Lower lobe of right lung (tissue), 2 donors: ENCODE measurements around the gene POLE. TPM values are rescaled to one million over a fixed set of nuclear protein-coding genes. Genes with fewer than 3 reads are reported as not detected.
"Not testable (repeated sequence)": the region's sequence is repeated elsewhere in the genome, so short reads cannot be mapped to it uniquely, and the experiment has no call there.

Source experiments
- ATAC-seq, 2 donors: fragments of 200-7000 bp; cut with Tn5 transposase; one replicate each; pipeline ENCODE4 v1.9.1; 2020 to 2022; ENCODE audit warnings: mild to moderate bottlenecking in 2 of 2, moderate library complexity in 2 of 2
- DNase-seq: peaks from one replicate; pipeline ENCODE4 v3.0.0-alpha.2; 2020
- H3K27ac ChIP-seq: fragments of 200-600 bp; one replicate; pipeline ENCODE4 v1.8.0; 2022
- H3K27me3 ChIP-seq: fragments of 200-600 bp; one replicate; pipeline ENCODE4 v1.8.0; 2022; ENCODE audit warnings: low read depth
- H3K36me3 ChIP-seq: fragments of 200-600 bp; one replicate; pipeline ENCODE4 v1.8.0; 2022; ENCODE audit warnings: mild to moderate bottlenecking
- H3K4me1 ChIP-seq: fragments of 200-600 bp; one replicate; pipeline ENCODE4 v1.8.0; 2022
- H3K4me3 ChIP-seq: fragments of 200-600 bp; one replicate; pipeline ENCODE4 v1.8.0; 2022; ENCODE audit warnings: mild to moderate bottlenecking
- H3K9me3 ChIP-seq: fragments of 200-600 bp; one replicate; pipeline ENCODE4 v1.8.0; 2022
- CTCF ChIP-seq: fragments of 200-600 bp; IDR thresholded peaks from one replicate; pipeline ENCODE4 v1.8.0; 2022; ENCODE audit warnings: antibody characterized with exemption, mild to moderate bottlenecking
- intact Hi-C: fragments of 100-400 bp; cut with DNase I; formaldehyde crosslinking; loops from one replicate; pipeline ENCODE4 v1.11.0; 2022
- total RNA-seq: library from RNA; stranded (reverse); fragmentation: NEBNext Ultra II Directional; extraction: Animal tissue kit (Norgen Biotek cat#: 25700); gene quantifications from one replicate; pipeline ENCODE4 v1.2.1, GENCODE V29; 2021
- donor health status: DM: no; HTN: yes; CAD: no; lungs with severe emphysema.

The POLE gene
- total RNA-seq, 1 donor from 2014 or later, result 28.0 TPM

DNA sequence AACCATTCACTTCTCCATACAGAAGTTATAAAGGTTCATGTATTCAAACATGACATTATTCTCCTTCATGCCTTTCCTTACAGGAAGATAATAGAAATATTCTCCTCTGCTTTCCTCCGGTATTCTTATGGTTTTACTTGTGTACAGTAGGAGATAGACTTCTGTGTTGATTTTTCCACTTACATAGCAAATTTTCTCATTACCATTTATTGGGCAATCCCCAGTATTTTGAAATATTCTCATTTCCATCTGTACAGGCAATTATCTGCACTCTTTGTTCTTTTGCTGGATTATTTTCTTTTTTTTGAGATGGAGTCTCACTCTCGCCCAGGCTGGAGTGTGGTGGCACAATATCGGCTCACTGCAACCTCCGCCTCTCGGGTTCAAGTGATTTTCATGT is 11.2 kb upstream of the POLE start:
- TF ChIP-seq CTCF, result no peak
- H3K4me3 ChIP-seq, result no peak overlapping the region
- peaks cover 28% of the 10 kb centered on the region for H3K36me3 ChIP-seq
- no peaks in the 10 kb centered on the region for H3K9me3 ChIP-seq
- H3K4me1 ChIP-seq, result no peaks in the 10 kb centered on the region
- ATAC-seq (no peak), DNase-seq (no peak)
- intact Hi-C loops, result no loop called here
- H3K27me3 ChIP-seq, result no peaks in the 10 kb centered on the region
- no peak overlapping the region for H3K27ac ChIP-seq

DNA sequence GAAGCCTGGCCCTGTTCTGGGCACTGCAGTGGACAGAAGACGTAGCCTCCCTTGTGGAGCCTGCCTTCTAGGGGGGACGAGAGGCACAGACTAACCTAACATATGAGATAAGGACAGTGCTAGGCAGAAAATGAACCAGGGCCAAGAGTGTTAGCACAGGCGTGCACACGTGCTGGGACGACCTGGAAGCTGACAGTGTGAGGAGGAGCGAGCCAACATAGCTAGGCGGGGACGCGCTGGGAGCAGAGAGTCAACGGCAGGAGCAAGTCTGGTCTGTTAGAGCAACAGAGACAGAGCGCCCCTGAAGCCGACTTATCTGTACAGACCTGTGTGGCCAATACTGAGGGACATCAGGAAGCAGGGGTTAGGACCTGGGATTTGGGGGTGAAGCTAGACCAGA is 8.3 kb upstream of the POLE start:
- intact Hi-C loops, result no loop called here
- DNase-seq, result no peak
- no peak for ATAC-seq
- Histone ChIP-seq H3K4me1 (no peaks in the 10 kb centered on the region), H3K9me3 (no peaks in the 10 kb centered on the region), H3K4me3 (no peak overlapping the region), H3K27ac (no peak overlapping the region), H3K36me3 (peaks cover 25% of the 10 kb centered on the region), H3K27me3 (no peaks in the 10 kb centered on the region)
- no peak for TF ChIP-seq CTCF

DNA sequence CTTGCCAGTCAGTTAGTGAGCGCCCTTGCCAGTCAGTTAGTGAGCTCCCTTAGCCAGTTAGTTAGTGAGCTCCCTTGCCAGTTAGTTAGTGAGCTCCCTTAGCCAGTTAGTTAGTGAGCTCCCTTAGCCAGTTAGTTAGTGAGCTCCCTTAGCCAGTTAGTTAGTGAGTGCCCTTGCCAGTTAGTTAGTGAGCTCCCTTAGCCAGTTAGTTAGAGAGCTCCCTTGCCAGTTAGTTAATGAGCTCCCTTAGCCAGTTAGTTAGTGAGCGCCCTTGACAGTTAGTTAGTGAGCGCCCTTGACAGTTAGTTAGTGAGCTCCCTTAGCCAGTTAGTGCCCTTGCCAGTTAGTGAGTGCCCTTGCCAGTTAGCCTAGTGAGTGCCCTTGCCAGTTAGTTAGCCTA is 7.7 kb upstream of the POLE start:
- DNase-seq, H3K4me1 ChIP-seq, ATAC-seq, intact Hi-C loops, H3K27me3 ChIP-seq, H3K4me3 ChIP-seq, H3K27ac ChIP-seq, H3K9me3 ChIP-seq: not testable (repeated sequence)
- peaks cover 25% of the 10 kb centered on the region for H3K36me3 ChIP-seq

DNA sequence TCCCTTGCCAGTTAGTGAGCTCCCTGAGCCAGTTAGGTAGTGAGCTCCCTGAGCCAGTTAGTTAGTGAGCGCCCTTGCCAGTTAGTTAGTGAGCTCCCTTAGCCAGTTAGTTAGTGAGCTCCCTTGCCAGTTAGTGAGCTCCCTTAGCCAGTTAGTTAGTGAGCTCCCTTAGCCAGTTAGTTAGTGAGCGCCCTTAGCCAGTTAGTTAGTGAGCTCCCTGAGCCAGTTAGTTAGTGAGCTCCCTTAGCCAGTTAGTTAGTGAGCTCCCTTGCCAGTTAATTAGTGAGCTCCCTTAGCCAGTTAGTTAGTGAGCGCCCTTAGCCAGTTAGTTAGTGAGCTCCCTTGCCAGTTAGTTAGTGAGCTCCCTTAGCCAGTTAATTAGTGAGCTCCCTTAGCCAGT is 4.9 kb upstream of the POLE start:
- H3K4me3 ChIP-seq, H3K27me3 ChIP-seq, H3K9me3 ChIP-seq, H3K27ac ChIP-seq, intact Hi-C loops, H3K4me1 ChIP-seq, DNase-seq, ATAC-seq: not testable (repeated sequence)
- H3K36me3 ChIP-seq, result peaks cover 14% of the 10 kb centered on the region

- no peaks in the 10 kb centered on the region for H3K36me3 ChIP-seq
- DNase-seq, result no peak
- no peak for ATAC-seq
- intact Hi-C loops, result no loop called here
- TF ChIP-seq CTCF, result no peak
- H3K4me1 ChIP-seq, result peaks cover 14% of the 10 kb centered on the region
- no peak overlapping the region for H3K27ac ChIP-seq
- no peaks in the 10 kb centered on the region for H3K27me3 ChIP-seq
- H3K4me3 ChIP-seq, result no peak overlapping the region
- no peaks in the 10 kb centered on the region for H3K9me3 ChIP-seq
These were observed 3.0 kb upstream of the POLE start for GRCh38 chr12:132690112-132690511.

DNA sequence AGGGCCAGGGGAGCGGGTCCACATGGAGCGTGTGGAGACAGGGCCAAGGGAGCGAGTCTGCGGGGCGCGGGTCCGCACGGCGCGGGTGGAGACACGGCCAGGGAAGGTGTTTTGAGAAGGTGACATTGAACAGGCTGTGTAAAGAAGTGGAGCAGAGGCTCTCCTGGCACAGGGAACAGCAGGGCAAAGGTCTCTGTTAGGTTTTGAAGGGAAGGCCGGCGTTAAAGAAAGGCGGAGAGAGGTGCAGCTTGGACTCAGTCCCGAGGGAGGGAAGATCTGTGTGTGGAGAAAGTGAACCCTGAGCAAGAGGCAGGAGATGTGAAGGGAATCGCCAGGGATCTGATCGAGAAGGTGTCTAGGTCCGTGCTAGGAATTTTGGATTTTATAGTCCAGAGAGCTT is 2.1 kb upstream of the POLE start:
- Histone ChIP-seq H3K36me3 (no peaks in the 10 kb centered on the region), H3K4me3 (no peak overlapping the region), H3K4me1 (peaks cover 14% of the 10 kb centered on the region), H3K9me3 (no peaks in the 10 kb centered on the region), H3K27me3 (no peaks in the 10 kb centered on the region), H3K27ac (no peak overlapping the region)
- TF ChIP-seq CTCF, result no peak
- intact Hi-C loops, result no loop called here
- DNase-seq (no peak), ATAC-seq (no peak)

GRCh38 chr12:132686825-132687210 is 324 bp downstream of the POLE start:
- Histone ChIP-seq H3K27ac (peak overlapping the region; percentile 62), H3K4me1 (peaks cover 14% of the 10 kb centered on the region), H3K27me3 (no peaks in the 10 kb centered on the region), H3K4me3 (peak overlapping the region; percentile 77), H3K9me3 (no peaks in the 10 kb centered on the region), H3K36me3 (no peaks in the 10 kb centered on the region)
- ATAC-seq, result peak; percentile 1 to 76
- intact Hi-C loops, result no loop called here
- DNase-seq, result peak; percentile 55
- TF ChIP-seq CTCF, result no peak
